Stimulated activated CD8-positive, alpha-beta memory T cell treated with anti-CD3 and anti-CD28 coated beads, Interleukin-7, amount 100 ng/mL, for 1 hour (primary cell): ENCODE data around the gene HSPB7.
"Not testable (repeated sequence)": the region's sequence is repeated elsewhere in the genome, so short reads cannot be mapped to it uniquely, and the experiment has no call there.

Experiments used
- DNase-seq, 2 donors: peaks; one replicate each; pipeline ENCODE4 v3.0.0-alpha.2; 2020; ENCODE audit warnings: low read depth in 2 of 2

The HSPB7 gene

DNA sequence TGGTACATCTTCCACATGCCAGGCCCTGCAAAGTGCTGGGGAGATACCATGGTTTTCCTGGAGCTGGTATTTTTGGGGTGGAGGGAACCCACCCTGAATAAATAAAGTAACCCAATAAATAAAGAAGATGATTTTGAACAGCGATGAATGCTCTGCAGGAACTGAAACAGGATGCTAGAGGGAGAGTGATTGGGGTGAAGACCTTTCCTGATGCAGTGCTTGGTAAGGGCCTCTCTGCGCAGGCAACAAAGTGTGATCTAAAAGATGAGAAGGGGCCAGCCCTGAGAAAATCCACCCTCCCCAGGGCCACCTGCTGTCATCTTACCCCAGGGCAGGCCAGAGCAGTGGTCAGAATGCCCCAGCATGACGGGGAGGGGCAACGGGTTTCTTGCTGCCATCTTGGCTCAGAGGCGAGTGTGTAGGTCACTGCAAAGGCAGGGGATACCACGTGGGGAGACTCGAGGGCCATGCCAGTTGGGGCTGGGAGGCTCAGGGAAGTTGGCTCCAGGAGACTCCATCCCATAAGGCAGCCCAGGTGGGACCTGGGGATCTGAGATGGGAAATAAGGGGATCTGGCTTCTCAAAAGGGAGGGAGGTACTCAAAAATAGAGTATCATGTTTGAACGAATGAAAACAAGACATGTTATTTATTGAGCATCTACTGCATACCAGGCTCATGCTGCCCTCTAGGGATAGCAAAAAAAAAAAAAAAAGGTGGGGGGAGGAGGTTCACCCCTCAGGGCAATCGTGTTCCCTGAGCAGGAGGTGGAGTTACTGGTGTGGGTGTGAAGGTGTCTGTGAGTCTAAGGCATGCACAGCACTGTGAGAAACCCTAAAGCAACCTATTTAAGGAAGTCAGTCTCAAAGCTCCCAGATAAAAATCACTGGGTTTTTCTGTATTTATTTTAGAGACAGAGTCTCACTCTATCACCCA, 11.0 kb downstream of the HSPB7 start:
- no peak for DNase-seq

DNA sequence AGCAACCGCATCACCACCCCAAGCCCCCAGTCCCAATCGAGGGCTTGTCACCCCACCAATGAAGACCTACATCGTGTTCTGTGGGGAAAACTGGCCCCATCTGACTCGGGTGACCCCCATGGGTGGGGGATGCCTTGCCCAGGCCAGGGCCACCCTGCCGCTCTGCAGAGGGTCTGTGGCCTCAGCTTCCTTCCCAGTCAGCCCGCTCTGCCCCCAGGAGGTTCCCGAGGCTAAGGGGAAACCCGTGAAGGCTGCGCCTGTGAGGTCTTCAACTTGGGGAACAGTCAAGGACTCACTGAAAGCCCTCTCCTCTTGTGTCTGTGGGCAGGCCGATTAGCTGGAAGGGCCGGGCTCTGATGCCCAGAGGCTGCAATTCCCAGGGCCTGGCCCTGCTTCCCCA, 11.8 kb downstream of the HSPB7 start:
- DNase-seq: no peak

DNA sequence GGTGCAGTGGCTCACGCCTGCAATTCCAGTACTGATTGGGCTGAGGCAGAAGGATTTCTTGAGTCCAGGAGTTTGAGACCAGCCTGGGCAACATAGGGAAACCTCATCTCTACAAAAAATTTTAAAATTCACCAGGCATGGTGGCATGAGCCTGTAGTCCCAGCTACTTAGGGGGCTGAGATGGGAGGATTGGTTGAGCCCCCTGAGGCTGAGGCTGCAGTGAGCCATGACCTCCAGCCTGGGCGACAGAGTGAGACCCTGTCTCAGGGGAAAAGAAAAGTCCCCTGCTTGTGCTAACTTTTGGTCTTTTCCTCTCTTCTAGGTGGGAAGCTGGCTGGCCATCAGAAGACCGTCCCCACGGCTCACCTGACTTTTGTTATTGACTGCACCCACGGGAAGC, 12.2 kb downstream of the HSPB7 start:
- DNase-seq: no peak

DNA sequence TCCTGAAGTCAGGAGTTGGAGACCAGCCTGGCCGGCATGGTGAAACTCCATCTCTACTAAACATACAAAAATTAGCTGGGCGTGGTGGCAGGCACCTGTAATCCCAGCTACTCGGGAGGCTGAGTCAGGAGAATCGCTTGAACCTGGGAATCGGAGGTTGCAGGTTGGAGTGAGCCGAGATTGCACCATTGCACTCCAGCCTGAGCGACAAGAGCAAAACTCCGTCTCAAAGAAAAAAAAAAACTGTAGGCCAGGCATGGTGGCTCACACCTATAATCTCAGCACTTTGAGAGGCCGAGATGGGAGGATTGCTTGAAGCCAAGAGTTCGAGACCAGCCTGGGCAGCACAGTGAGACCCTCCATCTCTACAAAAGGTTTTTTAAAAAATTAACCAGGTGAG, 16.6 kb downstream of the HSPB7 start:
- DNase-seq: not testable (repeated sequence)

DNA sequence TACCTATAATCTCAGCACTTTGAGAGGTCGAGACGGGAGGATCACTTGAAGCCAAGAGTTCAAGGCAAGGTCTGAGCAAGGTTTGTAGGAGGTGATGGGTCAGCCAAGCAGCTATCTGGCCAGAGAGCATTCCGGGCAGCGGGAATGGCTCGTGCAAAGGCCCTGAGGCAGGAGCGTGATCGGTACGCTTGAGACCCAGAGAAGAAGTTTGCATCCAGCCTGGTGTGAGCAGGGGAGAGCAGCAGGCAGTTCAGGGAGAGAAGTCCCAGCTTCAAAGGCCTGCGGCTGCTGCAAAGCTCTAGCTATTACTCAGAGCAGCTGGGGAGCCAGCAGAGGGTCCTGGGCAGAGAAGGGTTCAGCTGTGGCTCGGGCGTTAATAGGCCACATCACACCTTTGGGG, 18.9 kb downstream of the HSPB7 start:
- DNase-seq: no peak

DNA sequence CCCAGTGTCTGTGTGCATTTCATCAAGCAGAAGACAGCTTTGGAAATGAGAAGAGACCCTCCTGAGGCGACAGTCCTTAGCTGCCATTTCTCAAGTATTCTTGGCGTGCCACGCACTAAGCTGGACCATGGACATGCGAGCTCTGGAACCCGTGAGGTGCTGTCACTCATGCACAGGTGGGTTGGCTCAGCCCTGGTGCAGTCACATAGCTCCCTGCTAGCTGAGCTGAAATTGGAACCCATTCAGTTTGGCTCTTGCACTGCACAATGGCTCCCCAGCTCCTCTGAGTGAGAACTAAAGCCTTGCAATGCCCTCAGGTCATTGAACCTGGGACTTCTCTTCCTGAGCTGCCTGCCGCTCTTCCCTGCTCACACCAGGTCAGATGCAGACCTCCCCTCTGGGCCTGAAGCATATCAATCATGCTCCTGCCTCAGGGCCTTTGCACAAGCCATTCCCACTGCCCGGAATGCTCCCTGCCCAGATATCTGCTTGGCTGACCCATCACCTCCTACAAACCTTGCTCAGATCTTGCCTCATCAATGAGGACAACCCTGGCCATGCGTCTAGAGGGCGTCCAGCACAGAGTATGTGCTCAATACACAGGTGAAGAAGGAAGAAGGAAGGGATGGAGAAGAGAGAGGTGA, 20.1 kb downstream of the HSPB7 start:
- no peak for DNase-seq

DNA sequence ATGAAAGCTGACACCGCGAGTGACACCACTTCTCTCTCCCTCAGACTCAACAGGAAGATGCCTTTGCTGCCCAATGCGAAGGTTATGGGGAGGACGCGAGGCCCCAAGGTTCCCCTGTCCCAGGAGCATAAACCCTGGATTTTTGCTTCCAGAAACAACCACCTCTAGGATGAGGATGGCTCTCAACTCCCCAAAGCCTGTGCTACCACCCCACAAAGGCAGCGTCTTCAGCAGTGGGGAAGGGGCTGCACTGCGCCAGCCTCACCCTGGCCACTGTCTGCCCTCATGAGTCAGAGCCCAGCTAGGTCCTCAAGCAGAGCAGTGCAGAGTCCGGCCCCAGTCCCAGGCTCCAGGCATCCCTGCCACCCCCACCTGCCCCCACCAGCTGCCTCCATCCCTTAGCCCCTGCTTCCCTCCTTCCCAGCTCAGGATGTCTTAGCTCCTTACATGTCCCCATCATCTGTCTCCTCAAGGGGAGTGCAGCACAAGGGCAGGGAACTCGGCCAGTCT, 20.7 kb downstream of the HSPB7 start:
- DNase-seq: no peak

DNA sequence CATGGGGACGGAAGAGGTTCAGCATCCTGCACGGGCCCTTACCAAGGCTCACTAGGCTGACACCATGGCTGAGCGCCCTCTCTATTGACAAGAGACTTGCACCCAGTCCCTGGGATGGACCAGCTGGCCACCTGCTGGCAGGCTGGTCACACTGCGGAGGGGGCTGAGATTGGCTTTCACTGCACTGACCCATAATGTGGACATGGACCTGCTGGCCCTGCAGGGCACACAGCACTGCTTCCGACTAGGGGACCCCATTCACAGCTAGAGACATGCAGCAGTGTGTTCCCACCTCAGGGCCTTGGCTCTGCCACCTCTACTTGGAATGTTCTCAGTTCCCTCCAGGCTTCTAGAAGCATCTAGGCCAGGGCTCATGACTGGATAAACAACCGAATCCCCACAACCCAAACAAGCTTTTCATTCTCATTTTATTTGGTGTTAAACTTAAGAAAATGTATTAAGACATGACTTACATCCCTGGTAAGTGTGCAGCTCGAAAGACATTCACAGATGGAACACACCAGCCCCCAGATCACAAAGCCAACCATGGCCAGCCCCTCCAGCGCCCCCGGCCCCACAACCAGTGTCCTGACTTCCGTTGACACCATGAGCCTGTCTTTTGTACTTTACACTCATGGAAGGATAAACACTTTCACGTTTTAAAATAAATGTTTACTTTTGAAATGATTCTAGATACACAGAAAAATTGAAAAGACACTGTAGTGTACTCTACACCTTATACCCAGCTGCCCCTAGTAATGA, 23.1 kb downstream of the HSPB7 start:
- no peak for DNase-seq

DNA sequence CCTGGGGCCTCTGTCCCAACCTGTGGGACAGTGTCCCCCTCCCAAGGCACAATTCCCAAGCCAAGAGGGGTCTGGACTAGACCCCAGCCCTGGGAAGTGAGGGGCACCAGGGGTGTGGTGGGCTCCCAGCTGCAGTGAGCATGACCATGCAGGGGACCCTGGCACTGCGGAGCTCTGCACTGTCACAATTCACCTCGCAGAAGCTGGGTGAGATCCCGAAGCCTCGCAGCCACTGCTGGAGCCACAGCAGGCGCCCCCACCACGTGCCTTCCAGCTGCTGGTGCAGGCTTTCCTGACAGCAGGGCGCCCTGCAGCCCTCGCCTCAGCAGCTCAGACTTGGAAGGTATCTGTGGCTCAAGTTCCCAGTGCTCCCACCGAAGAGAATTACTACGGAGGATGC, 23.8 kb downstream of the HSPB7 start:
- no peak for DNase-seq

DNA sequence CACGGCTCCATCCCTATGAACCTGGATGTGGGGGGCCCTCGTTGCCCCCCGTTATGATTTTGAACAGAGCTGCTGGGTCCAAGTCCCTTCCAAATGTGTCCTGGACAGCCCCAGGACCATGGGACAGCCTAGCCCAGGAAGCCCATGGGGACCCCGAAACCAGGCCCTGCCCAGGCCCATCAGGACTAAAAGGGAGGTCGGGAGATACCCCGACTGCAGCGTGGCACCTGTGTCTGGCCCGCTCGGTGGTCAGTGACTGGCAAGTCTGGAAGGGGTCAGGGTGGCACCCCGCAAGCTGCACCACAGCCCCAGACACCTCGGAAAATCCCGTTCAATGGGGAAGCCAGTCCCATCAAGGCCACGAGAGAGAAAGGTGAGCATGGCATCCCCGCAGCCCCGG, 24.2 kb downstream of the HSPB7 start:
- DNase-seq: no peak

DNA sequence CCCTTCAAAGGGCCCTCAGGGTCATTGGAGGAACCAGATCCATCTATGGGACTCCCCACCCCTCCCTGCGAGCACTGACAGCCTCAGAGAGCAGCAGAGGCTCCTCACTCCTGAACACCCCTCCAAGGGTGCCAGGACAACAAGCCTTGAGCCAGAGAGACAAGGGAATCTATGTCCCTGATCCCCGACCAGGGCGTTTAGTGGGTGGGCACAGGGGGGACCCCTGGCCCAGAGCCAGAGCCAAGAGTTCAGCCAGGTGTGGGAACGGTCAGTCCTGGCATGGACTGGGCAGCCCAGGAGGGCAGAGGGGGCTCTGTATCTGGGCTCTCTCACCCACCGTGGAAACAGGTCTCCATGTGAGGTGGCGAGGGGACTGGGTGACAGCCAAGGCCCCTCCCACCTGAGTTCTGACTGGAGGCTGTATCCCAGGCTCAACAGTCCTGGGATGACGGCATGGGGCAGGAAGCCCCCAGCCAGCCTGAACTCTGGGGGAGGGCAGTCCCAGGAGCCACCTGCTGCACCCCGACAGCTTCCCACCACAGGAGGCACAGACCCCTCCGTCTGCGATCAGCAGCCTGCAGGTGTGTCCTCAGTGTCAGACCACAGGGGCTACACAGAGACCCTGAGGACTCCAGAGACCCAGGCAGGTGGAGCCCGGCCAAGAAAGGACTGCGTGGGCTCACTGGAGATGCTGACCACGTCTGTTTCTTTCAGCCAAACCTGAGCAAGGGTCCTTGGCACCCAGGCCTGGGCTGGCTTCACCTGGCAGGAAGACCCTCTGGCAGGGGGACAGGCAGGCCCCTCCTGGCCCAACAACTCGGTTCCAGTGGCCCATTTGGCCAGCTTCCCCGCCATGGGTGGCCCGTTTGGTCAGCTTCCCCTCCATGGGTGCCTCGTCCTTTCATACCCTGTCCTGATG, 25.0 kb downstream of the HSPB7 start:
- DNase-seq: no peak

DNA sequence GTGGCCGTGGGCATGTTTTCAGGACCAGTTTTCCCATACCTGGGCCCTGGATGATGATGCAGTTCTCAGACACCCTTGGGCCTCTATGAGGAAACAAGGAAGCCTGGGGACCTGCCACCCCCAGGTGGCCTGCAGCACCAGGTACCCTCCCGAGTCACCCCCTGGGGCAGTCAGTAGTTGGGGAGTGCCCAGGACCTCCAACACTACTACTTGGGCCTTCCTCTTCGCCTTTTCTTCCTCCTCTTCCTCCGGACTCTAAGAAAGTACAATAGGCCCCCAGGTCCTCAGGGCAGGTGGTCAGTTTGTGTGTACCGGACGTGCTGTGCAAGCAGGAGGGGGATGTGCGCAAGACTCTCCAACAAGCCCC, 25.7 kb downstream of the HSPB7 start:
- no peak for DNase-seq

DNA sequence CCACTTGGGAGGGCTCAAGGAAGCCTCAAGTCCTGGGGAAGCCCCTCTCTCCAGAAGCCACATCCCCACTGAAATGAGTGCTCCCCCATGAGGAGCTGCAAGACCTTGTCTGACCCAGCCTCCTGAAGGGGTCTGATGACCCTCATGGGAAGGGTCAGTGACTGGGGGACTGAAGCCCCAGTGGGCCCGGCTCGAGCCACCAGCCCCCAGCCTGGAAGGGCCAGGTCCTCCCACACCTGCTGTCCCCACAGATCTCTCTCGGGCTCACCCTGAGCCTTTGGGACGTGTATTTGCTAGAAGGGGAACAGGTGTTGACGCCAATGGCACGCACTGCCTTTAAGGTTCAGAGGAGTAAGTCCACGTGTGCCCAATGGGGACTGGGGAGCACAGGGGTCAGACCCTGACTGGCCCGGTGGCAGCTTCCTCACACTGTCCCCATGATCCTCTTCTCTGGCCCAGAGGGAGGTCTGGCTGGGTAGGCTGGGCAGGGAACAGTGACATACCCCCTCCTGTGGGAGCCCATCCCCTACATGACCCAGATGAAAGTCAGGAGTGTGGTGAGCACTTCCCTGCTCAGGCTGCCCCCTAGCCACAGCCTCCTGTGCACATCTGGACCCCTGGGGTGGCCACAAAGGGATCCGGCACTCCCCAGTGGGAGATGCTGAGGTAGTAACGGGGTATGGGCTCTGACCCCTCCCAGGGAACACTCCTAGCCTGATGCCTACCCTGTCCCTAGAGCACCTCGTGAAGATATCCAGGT, 26.2 kb downstream of the HSPB7 start:
- DNase-seq: no peak

DNA sequence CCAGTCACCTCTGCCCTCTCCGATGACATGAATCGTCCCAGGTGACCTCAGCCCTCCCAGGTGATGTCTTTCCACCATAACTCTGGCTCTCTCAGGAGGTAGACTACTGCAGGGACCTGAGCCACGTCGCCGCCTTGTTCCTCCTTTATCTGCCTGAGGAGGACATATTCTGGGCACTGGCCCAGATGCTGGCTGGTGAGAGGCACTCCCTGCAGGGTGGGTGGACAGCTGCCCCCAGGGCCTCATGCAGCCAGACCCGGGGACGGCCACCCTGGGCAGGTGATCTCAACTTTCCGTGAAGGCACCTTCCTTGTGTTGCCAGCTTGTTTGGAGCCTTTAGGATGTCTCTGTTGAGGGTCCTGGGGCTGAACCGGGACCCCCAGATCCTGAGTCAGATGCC, 28.1 kb downstream of the HSPB7 start:
- no peak for DNase-seq

DNA sequence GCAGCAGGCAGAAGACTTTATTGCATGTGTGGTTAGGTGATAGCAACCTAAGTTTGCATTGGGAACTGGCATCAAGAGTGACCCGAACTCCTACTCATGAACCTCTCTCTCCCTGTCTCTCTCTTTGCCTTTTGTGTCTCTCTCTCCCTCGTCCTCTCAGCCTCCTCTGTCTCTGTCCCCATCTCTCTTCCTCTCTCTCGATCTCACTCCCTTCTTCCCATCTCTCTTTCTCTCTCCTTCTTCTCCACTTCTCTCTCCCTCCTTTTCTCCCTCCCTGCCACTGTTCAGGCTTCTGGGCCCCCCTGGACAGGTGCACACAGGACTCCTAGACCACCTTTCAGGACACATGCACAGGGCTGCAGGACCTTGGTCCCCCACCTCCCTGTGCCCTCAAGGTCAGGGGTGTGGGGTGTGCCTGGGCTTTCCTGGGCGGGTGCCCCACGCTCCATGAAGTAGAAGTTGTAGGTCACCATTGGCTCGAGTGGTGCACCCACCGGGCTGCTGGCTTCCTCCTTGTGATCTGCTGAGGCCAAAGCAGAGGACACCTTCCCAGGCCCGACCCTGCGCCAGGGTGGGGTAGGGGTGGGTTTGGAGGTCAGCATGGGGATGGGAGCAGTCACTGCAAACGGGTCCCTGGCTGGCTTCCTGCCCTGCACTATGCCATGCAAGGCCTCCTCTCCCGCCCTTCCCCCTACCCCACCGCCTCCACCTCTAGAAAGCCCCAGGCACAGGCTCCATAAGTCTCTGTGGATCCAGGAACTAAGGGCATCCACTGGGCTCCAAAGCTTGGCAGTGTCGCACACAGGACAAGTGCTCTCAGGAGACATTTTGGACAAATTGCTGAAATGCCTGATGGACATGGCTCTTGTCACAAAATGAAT, 28.7 kb downstream of the HSPB7 start:
- DNase-seq: no peak

DNA sequence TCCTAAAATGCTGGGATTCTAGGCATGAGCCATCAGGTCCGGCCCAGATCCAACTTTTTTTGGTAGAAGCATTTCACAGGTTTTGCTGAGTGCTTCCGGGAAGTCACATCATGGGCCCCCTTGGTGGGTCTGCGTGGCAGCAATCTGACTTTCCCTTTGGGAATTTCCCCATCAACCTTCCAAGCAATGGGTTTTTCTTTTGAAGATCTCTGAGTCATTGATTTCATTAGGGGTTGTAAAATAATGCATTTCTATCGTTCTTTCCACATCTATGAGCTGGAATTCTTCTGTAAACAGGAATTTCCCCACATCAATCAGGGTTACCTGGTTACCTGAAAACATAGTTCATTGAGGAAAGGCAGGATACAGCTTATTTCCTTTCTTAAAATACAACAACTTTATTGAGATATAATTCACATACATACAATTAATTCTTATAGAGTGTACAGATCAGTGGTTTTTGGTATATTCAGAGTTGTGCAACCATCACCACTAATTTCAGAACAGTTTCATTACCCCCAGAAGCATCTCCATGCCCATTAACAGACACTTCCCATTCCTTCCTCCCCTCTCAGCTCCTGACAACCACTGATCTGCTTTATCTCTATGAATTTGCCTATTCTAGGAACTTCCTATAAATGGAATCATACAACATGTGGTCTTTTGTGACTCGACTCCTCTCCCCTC, 32.1 kb downstream of the HSPB7 start:
- DNase-seq: no peak

DNA sequence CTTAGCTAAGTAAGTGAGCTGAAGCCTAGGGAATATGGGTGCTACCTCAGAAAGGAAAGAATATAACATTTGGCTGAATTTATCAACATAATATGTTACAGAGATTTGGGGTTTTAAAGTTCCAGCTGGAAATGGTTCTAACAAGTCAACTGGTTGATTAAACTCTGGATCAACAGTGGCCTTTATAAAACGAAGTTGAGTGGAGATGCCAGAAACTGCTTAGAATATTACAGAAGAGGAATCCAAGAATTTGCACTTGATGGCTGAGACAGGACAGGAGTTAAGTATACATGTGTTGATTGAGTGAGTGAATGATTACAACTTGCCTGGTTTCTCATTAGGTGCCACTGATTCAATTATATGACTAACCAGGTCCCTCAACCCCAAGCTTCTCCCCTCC, 34.6 kb downstream of the HSPB7 start:
- DNase-seq: no peak

DNA sequence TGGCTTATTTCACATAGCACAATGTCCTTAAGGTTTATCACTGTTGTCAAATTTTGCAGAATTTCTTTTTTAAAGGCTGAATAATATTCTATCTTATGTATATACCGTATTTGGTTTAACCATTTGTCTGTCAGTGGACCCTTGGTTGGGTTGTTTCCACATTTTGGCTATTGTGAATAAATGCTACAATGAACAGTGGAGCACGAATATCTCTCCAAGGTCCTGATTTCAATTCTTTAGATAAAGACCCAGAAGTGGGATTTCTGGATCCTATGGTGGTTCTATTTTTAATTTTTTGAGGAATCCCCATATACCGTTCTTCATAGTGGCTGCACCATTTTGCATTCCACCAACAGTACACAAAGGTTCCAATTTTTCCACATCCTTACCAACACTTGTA, 36.2 kb downstream of the HSPB7 start:
- DNase-seq: no peak

DNA sequence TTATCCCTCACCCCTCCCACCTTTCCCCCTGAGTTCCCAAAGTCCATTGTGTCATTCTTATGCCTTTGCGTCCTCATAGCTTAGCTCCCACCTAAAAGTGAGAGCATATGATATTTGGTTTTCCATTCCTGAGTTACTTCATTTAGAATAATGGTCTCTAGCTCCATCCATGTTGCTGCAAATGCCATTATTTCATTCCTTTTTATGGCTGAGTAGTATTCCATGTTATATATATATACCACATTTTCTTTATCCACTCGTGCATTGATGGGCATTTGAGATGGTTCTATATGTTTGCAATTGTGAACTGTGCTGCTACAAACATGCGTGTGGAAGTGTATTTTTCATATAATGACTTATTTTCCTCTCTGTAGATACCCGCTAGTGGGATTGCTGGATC, 39.9 kb downstream of the HSPB7 start:
- not testable (repeated sequence) for DNase-seq
